HCT116 (cell line): ENCODE measurements around the gene AGER. TPM values are rescaled to one million over a fixed set of nuclear protein-coding genes. Genes with fewer than 3 reads are reported as not detected.
"Not testable (repeated sequence)": the region's sequence is repeated elsewhere in the genome, so short reads cannot be mapped to it uniquely, and the experiment has no call there.

Experiments used
- ATAC-seq: fragments of 200-7000 bp; cut with Tn5 transposase; 2 replicates; pipeline ENCODE4 v1.9.1; 2020; ENCODE audit warnings: mild to moderate bottlenecking, moderate library complexity
- BruUV-seq: library from RNA; stranded (reverse); fragments of 400-500 nt; replicated peaks from 2 replicates; lab custom pipeline; 2021; lab: Mats Ljungman, UMichigan
- CTCF ChIA-PET: fragments of 300-600 bp; sonication (Branson Sonifier 250); formaldehyde crosslinking; loops from one replicate; lab custom pipeline; 2021; ENCODE audit warnings: antibody characterized with exemption; lab: Charles Lee
- POLR2A ChIA-PET: fragments of 300-600, 350-600 bp; sonication (Branson Sonifier 250); formaldehyde crosslinking; loops from one replicate; lab custom pipeline; 2021; ENCODE audit warnings: antibody characterized with exemption; lab: Charles Lee
- RAD21 ChIA-PET, 2 experiments: fragments of 300-600 bp; sonication (Branson Sonifier 250); formaldehyde crosslinking; loops; one replicate each; lab custom pipeline; 2023; ENCODE audit warnings: low total read pairs in 2 of 2; ENCODE audit not compliant: uncharacterized antibody in 2 of 2, unreplicated experiment in 2 of 2, low non-redundant PET in 1 of 2; lab: Charles Lee
- DNase-seq: peaks from one replicate; pipeline ENCODE4 v3.0.0-alpha.2; 2010; ENCODE audit warnings: low read depth, low spot score
- H2AFZ ChIP-seq: fragments of 200-600 bp; shearing (Covaris generic), sonication (generic); 2 replicates; pipeline ENCODE4 v1.6.1; 2017; ENCODE audit warnings: low read depth, mixed run types, mixed read lengths, antibody characterized with exemption, low read length; ENCODE audit not compliant: poor library complexity, severe bottlenecking
- H3K27ac ChIP-seq: 2 replicates; pipeline ENCODE4 v1.5.1; 2012; ENCODE audit warnings: low read depth, low read length
- H3K27me3 ChIP-seq: fragments of 200-600 bp; sonication (generic); 2 replicates; pipeline ENCODE4 v1.6.1; 2016; ENCODE audit warnings: mixed run types, low read length, mixed read lengths; ENCODE audit not compliant: insufficient read depth
- H3K36me3 ChIP-seq, 2 experiments: fragments of 200-500 bp in 1 of 2; fragments of 200-600 bp in 1 of 2; sonication (Bioruptor generic) in 1 of 2; sonication (generic) in 1 of 2; 2 replicates each; pipeline versions ENCODE4 v1.5.1 to v1.6.1; 2014 to 2016; ENCODE audit warnings: low read length in 2 of 2, inconsistent platforms in 1 of 2, mixed read lengths in 1 of 2, mixed run types in 1 of 2; ENCODE audit not compliant: insufficient read depth in 2 of 2, control insufficient read depth in 1 of 2
- H3K4me1 ChIP-seq, 2 experiments: fragments of 200-600 bp in 1 of 2; sonication (generic) in 1 of 2; 2 replicates each; pipeline versions ENCODE4 v1.5.1 to v1.6.1; 2012 to 2017; ENCODE audit warnings: low read length in 2 of 2, inconsistent platforms in 1 of 2, mild to moderate bottlenecking in 1 of 2, mixed read lengths in 1 of 2, mixed run types in 1 of 2, moderate library complexity in 1 of 2; ENCODE audit not compliant: insufficient read depth in 2 of 2, control insufficient read depth in 1 of 2
- H3K4me2 ChIP-seq: fragments of 200-600 bp; sonication (generic); 2 replicates; pipeline ENCODE4 v1.6.1; 2017; ENCODE audit warnings: mixed run types, low read length, mixed read lengths
- H3K4me3 ChIP-seq, 2 experiments: fragments of 200-600 bp in 1 of 2; sonication (generic) in 1 of 2; replicated peaks in 1 of 2; 2 replicates each; pipeline ENCODE4 v1.5.1; 2011 to 2016; ENCODE audit warnings: low read length in 2 of 2, control low read depth in 1 of 2, low read depth in 1 of 2, mild to moderate bottlenecking in 1 of 2, mixed read lengths in 1 of 2, mixed run types in 1 of 2
- H3K79me2 ChIP-seq: fragments of 200-600 bp; sonication (generic); 2 replicates; pipeline ENCODE4 v1.6.1; 2017; ENCODE audit warnings: mild to moderate bottlenecking, mixed run types, low read length, moderate library complexity, mixed read lengths; ENCODE audit not compliant: insufficient read depth
- H3K9ac ChIP-seq: fragments of 200-600 bp; sonication (generic); 2 replicates; pipeline ENCODE4 v1.6.1; 2016; ENCODE audit warnings: low read length, mixed read lengths
- H3K9me2 ChIP-seq: fragments of 200-600 bp; sonication (generic), shearing (Covaris generic); 2 replicates; pipeline ENCODE4 v1.6.1; 2017; ENCODE audit warnings: mixed run types, mild to moderate bottlenecking, moderate library complexity; ENCODE audit not compliant: insufficient read depth
- H3K9me3 ChIP-seq, 2 experiments: fragments of 200-500 bp in 1 of 2; fragments of 200-600 bp in 1 of 2; sonication (Bioruptor generic) in 1 of 2; sonication (generic) in 1 of 2; 2 replicates each; pipeline ENCODE4 v1.6.1; 2014 to 2017; ENCODE audit warnings: low read length in 2 of 2, mixed read lengths in 2 of 2, inconsistent platforms in 1 of 2, low read depth in 1 of 2, mild to moderate bottlenecking in 1 of 2, mixed run types in 1 of 2, moderate library complexity in 1 of 2; ENCODE audit not compliant: control insufficient read depth in 1 of 2, insufficient read depth in 1 of 2
- H4K20me1 ChIP-seq: fragments of 200-600 bp; sonication (generic), shearing (Covaris generic); 2 replicates; pipeline ENCODE4 v1.6.1; 2017; ENCODE audit warnings: mixed run types, mild to moderate bottlenecking, moderate library complexity; ENCODE audit not compliant: insufficient read depth
- EGR1 ChIP-seq: IDR thresholded peaks from 2 replicates; pipeline ENCODE4 v1.6.1; 2012; ENCODE audit warnings: low read depth
- POLR2A ChIP-seq: IDR thresholded peaks from 2 replicates; pipeline ENCODE4 v1.7.0; 2011; ENCODE audit warnings: borderline replicate concordance; ENCODE audit not compliant: insufficient read depth, insufficient read length; ENCODE audit errors: extremely low read depth
- REST ChIP-seq: IDR thresholded peaks from 2 replicates; pipeline ENCODE4 v1.6.1; 2012; ENCODE audit warnings: low read depth
- SRF ChIP-seq: IDR thresholded peaks from 2 replicates; pipeline ENCODE4 v1.6.1; 2012; ENCODE audit warnings: low read depth
- ZNF274 ChIP-seq: fragments of 200-500 bp; sonication (Bioruptor generic); IDR thresholded peaks from 2 replicates; pipeline ENCODE4 v1.6.1; 2014; ENCODE audit warnings: mild to moderate bottlenecking, low read depth, low read length, inconsistent platforms
- intact Hi-C: fragments of 100-400 bp; cut with micrococcal nuclease; formaldehyde crosslinking; loops from 2 replicates; pipeline ENCODE4 v1.10.0; 2022
- total RNA-seq: library from RNA; stranded (reverse); gene quantifications from one replicate; pipeline ENCODE4 v1.2.1, GENCODE V29; 2021; ENCODE audit not compliant: unreplicated experiment
- TF ChIP-seq, protein P1 (sequence below), 3 experiments: fragments of 200-600 bp in 1 of 3; sonication (generic) in 1 of 3; IDR thresholded peaks in 2 of 3; conservative IDR thresholded peaks in 1 of 3; 2 replicates each; pipeline ENCODE4 v1.5.1; 2012 to 2017; ENCODE audit warnings: low read depth in 2 of 3, low read length in 2 of 3, antibody characterized with exemption in 1 of 3, borderline replicate concordance in 1 of 3, control low read depth in 1 of 3, mild to moderate bottlenecking in 1 of 3, mixed read lengths in 1 of 3, mixed run types in 1 of 3, moderate library complexity in 1 of 3; ENCODE audit not compliant: insufficient read depth in 1 of 3
- TF ChIP-seq, protein P2 (sequence below): IDR thresholded peaks from 2 replicates; pipeline ENCODE4 v1.6.1; 2012

Gene AGER
- total RNA-seq, 1 experiment from 2014 or later: 22.6 TPM

DNA sequence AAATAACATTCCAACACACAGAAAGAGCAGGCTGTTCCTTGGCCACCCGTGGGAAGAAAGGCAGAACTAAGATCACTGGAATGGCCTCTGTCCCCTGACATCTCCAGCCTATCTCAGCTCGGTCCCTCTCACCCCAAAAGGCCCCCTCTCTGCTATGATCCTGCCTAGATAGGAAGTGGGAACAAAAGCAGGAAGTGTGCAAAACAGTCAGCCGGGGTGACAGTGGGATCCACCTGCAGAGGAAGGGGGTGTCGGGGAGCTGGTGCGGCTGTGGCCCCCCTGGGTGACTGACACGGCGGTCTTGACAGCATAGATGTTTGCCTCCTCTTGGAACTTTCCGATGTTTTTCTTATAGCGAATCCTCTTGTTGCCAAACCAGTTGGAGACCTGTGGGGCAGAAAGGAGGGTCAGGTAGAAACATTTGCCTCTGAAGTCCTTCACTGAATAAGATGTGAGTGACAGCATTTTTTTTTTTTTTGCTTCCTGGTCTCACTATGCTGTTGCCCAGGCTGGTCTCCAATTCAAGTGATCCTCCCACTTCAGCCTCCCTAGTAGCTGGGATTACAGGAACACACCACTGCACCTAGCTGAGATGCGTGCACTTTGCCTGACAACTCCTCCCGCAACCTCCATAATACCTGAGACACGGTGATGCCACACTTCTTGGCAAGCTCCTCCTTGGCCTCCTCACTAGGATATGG is 3.1 kb upstream of the AGER start:
- TF ChIP-seq SRF (no peak), POLR2A (no peak), ZNF274 (no peak), REST (no peak), EGR1 (no peak)
- TF ChIP-seq, protein P1, sequence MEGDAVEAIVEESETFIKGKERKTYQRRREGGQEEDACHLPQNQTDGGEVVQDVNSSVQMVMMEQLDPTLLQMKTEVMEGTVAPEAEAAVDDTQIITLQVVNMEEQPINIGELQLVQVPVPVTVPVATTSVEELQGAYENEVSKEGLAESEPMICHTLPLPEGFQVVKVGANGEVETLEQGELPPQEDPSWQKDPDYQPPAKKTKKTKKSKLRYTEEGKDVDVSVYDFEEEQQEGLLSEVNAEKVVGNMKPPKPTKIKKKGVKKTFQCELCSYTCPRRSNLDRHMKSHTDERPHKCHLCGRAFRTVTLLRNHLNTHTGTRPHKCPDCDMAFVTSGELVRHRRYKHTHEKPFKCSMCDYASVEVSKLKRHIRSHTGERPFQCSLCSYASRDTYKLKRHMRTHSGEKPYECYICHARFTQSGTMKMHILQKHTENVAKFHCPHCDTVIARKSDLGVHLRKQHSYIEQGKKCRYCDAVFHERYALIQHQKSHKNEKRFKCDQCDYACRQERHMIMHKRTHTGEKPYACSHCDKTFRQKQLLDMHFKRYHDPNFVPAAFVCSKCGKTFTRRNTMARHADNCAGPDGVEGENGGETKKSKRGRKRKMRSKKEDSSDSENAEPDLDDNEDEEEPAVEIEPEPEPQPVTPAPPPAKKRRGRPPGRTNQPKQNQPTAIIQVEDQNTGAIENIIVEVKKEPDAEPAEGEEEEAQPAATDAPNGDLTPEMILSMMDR (IDR thresholded peaks at IDR 0.05 in 2 of 3, conservative IDR thresholded peaks at IDR 0.05 in 1 of 3; ENCODE audit: borderline replicate concordance in 1 of 3, insufficient read depth in 1 of 3, low read depth in 2 of 3, low read length in 2 of 3): no peak
- TF ChIP-seq, protein P2, sequence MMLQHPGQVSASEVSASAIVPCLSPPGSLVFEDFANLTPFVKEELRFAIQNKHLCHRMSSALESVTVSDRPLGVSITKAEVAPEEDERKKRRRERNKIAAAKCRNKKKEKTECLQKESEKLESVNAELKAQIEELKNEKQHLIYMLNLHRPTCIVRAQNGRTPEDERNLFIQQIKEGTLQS: no peak
- TF ChIP-seq, all 23 proteins: peak for 0
- BruUV-seq: no TSS peak
- H3K4me3 ChIP-seq: no peak overlapping the region
- H3K36me3 ChIP-seq: peaks cover 3 to 10% of the 10 kb centered on the region in 2 experiments; a peak in 2 of 4 replicates
- ChIA-PET RAD21 (no interaction called here), CTCF (no interaction called here), POLR2A (no interaction called here)
- H2AFZ ChIP-seq: no peak overlapping the region
- H3K9me2 ChIP-seq: no peaks in the 10 kb centered on the region
- peaks cover 13% of the 10 kb centered on the region for H3K79me2 ChIP-seq
- peaks cover 12 to 52% of the 10 kb centered on the region in 2 experiments for H3K4me1 ChIP-seq
- no peaks in the 10 kb centered on the region for H4K20me1 ChIP-seq
- no peak overlapping the region for H3K9ac ChIP-seq
- no peak for ATAC-seq
- H3K4me2 ChIP-seq: no peak overlapping the region
- no peaks in the 10 kb centered on the region for H3K9me3 ChIP-seq
- peak overlapping the region; percentile 44 for H3K27ac ChIP-seq
- no peaks in the 10 kb centered on the region for H3K27me3 ChIP-seq
- no peak for DNase-seq
- intact Hi-C loops: no loop called here

DNA sequence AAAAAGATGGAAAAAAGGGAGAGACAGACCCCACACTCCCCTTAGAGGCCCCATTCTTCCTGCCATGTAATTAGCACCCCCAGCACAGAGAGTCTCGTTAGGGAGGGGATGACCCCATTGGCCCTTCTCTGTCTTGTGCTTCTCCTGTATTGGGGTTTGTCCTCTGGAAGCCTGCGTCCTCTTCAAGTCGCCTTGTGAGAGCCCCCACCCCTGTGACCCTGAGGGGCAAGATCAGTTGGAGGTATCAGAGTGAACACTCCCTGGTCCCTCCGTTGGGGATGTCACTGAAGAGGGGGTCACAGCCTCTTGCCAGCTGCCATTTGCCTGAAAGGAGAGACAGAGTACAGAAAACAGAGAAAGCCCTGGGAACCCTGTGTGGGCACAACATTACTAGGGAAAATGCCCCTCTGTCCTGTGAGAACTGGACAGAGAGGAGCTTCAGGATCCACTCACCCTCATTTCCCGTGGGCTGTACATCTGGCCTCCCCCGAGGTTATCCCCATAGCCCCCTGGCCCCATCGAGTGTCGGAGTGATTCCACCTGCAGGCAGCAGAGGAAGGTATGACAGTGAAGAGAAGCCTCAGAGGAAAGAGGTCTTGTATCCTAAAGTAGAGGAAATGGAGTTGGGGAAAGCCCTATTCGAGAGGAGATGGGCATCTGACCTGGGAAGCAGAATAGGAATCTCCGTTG is 2.2 kb upstream of the AGER start:
- ATAC-seq: not testable (repeated sequence)

More for the DNA sequence above, 2.2 kb upstream of the AGER start:
- Histone ChIP-seq H3K79me2 (peaks cover 13% of the 10 kb centered on the region), H3K27ac (peak overlapping the region; percentile 44; the same call in 1 of the 2 replicates), H3K4me2 (0 out of 2 replicates have a peak overlapping the region, but pooled peaks have one; percentile 35), H3K36me3 (peaks cover 5 to 10% of the 10 kb centered on the region in 2 experiments; a peak in 3 of 4 replicates), H3K4me1 (peaks cover 12 to 43% of the 10 kb centered on the region in 2 experiments)
- ChIA-PET POLR2A (interaction anchor here (0.7 to 1.2 kb wide), 3 partner anchors 9 to 607 kb away, joined by 3 to 11 read pairs (median 5); partner anchors contain the start of gene FKBPL), CTCF (interaction anchor here (1.3 kb wide), 1 partner anchor 9 kb away, joined by 4 read pairs; no protein-coding TSS in a partner anchor)
- H2AFZ ChIP-seq, DNase-seq, H3K27me3 ChIP-seq, RAD21 ChIA-PET, H3K9ac ChIP-seq, H3K4me3 ChIP-seq, H4K20me1 ChIP-seq, H3K9me2 ChIP-seq, BruUV-seq, intact Hi-C loops, H3K9me3 ChIP-seq: not testable (repeated sequence)
